ENCODE measurements around the gene PLK5.
A peak's percentile ranks its signal among the peaks of the same experiment; 100 is the strongest.

The PLK5 gene

GRCh38 chr19:1560286-1560882 lies 36.5 kb downstream of the PLK5 start:
- no peak for DNase-seq

- DNase-seq: no peak
These were observed 37.5 kb downstream of the PLK5 start for GRCh38 chr19:1561236-1561842.

DNA sequence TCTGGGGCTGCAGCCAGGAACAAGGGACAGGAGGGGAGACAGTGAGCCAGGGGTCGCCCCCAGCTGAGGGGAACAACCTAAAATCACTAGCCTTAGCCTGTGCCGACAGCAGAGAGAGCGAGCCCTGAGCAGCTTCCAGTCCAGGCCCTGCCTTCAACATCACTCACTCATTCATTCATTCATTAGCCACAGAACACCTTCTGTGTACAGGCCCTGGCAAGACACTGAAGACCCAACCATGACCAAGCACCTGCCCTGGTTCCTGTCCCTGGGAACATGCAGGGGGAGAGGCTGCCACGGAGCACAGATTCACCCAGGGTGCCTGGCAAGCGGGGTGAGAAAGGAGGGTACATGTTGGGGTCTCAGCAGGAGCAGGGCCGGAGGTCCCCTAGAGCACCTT lies 39.4 kb downstream of the PLK5 start:
- DNase-seq: no peak

DNA sequence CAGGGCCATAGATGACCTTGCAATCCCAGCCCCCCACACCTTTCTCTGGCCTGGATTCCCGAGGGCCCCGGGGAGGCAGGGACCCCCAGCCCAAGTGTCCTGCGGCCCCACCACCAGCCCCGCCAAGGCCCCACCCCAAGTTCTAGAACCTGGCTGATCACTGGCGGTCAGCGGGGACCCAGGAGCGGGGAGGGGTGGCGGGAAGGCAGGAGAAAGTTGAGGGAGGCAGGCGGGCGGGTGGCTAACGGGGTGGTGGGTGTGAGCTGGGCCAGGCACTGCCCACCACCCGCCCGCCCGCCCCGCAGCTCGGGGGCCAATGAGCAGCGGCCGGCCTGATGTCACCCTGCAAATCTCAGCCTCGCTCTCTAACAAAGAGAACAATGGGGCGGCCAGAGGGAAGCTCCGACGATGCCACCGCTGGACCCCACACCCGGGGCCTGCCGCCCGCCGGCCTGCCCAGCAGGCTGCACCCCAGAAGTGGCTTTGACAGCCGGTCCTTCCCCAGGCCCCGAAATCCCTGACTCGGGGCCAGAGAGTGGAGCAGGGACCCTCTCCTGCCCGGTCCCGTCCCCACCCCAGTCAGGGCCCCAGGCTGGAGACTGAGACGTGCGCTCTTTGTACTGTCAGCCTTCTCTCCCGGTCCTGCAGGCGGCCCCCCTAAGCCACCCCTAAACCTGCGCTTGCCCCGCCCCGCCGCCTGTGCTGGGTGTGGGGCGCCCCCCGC lies 42.7 kb downstream of the PLK5 start:
- peak; percentile 48 for DNase-seq

DNA sequence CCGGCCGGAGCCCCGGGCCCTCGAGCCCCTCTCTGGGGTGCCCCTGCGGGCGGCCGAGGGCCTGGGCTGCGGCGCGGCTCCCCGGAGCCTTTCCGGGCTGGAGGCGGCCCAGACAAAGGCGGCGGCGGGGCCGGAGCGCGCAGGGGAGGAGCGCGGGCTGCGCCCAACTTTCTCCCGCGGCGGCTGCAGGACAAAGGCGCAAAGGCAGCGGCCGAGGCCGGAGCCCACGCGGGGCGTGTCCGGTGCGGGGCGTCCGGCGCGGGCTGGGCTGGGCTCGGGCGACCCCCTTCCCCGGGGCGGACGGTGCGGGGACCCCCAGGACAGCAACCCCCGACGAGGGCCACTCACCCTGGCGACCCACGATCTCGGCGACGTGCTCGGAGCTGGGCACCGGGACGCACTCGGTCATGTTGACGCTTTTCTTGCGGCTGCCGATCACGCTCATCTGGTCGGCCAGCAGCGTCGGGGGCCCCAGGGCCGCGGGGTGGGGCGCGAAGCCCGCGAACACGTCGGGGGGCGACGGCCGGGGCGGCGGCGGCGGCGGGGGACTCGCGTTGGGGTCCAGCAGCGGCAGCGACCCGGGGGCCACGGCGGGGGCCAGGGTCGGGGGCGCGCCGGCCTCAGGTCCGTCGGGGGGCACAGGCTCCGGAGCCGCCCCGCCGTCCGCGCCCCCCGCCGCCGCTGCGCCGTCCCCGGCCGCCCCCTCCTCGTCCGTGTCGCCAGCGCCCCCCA lies 43.4 kb downstream of the PLK5 start:
- peak; percentile 31 for DNase-seq

- DNase-seq: no peak
These were observed 44.0 kb downstream of the PLK5 start for GRCh38 chr19:1567848-1568227.

DNA sequence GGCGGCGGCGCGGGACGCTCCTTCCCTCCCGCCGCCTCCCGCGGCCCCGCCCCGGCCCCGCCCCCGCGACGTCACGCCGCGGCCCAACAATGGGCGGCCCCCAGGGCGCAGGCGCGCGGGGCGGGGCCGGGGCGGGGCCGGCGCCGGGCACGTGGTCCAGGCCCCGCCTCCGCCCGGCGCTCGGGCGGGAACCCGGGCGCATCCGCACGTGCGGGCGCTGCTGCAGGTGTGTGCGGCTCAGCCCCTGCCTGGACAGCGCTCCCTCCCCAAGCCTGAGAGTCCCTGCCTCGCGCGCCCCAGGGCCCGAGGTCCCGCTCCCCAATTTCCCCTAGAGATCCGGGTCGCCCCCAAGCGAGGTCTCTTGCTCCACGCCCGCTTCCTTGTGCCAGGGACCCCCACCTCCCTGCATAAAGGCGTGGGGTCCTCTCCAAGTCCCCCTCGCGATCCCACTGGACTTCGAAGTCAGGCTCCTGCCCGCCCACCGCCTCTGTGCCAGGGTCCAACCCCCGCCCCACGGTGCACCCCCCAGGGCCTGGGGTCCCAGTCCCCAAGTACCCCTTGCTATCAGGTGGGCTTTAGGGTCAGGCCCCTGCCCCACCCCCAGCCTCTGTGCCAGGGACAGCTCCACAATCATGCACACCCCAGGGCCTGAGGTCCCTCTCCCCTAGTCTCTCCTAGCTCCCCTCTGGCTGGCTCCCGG lies 44.6 kb downstream of the PLK5 start, which contains the start of gene MEX3D:
MEX3D (minus strand) TSS at position 6 of the 700 bp plus-strand sequence. CDS start 267 bp downstream, outside the sequence.
- peak; percentile 85 for DNase-seq

DNA sequence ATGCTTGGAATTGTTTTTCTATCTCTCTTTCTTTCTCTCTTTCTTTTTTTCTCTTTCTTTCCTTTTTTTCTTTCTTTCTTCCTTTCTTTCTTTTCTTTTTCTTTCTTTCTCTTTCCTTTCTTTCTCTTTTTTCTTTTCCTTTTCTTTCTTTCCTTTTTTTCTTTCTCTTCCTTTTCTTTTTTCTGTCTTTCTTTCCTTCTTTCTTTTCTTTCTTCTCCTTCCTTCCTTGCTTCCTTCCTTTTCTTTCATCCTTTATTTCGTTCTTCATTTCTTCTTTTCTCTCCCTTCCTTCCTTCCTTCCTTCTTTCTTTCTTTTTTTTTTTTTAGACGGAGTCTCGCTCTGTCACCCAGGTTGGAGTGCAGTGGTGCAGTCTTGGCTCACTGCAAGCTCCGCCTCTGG lies 46.1 kb downstream of the PLK5 start:
- DNase-seq: no peak

DNA sequence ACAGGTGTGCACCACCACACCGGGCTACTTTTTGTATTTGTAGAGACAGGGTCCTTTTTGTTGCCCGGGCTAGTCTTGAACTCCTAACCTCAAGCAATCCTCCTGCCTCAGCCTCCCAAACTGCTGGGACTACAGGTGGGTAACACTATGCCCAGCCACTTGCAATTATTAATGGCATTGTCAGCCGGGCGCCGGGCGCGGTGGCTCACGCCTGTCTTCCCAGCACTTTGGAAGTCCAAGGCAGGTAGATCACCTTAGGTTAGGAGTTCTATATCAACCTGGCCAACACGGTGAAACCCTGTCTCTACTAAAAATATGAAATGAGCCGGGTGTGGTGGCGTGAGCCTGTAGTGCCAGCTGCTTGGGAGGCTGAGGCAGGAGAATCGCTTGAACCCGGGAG lies 47.0 kb downstream of the PLK5 start:
- DNase-seq: no peak

DNA sequence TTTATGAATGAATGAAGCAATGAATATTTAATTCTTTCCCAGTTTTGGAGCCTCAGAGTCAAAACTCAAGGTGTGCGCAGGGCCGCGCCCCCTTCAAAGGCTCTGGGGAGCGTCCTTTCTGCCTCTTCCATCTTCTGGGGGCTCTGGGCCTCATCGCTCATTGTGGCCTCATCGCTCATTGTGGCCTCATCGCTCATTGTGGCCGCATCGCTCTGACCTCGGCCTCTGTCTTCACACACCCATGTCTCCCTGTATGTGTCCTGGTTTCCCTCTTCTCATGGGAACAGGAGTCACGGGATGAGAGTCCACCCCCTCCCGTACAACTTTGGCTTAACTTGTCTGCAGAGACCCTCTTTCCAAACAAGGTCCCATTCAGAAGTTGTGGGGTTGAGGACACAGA lies 47.5 kb downstream of the PLK5 start:
- no peak for DNase-seq

DNA sequence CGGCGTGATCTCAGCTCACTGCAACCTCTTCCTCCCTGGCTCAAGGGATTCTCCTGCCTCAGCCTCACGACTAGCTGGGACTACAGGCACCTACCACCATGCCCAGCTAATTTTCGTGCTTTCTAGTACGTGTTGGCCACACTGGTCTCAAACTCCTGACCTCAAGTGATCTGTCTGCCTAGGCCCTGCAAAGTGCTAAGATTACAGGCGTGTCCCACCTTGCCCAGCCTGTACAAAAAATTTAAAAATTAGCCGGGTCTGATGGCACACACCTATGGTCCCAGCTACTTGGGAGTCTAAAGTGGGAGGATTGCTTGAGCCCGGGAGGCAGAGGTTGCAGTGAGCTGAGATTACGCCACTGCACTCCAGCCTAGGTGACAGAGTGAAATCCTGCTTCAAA lies 48.9 kb downstream of the PLK5 start:
- no peak for DNase-seq

DNA sequence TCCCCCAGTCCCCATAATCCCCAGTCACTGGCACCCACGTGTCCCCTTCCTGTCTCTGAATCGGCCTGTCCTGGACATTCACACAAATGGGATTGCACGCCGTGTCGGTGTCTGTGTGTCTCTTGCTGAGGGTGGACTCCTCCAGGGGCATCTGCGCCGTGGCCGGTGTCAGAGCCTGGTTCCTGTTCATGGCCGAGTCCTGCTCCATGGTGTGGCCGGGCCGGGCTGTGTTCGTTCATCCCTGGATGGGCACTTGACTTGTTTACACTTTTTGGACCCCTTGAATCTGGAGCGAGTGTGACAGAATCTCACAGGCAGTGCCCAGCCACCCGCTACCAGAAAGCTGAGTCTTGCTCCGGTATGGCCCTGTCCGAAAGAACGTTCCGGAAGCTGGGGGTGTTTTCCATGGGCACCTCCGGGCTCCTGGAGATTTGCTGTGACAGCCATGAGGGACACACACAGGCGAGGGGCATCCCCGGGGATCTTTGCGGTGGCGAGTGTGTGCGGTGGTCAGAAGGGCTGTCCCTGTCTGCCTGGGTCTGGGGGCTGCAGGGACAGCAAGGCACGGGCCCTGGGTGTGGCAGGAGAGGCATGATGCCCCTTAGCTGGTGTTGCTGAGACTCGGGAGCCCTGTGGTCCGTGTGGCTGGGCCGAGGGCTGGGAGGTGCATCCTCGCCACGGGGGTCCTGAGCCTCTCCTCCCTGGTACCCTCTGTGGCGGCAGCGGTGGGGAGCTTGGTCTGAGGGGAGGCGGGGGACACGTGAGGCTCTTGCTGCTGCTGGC lies 50.7 kb downstream of the PLK5 start:
- no peak for DNase-seq

DNA sequence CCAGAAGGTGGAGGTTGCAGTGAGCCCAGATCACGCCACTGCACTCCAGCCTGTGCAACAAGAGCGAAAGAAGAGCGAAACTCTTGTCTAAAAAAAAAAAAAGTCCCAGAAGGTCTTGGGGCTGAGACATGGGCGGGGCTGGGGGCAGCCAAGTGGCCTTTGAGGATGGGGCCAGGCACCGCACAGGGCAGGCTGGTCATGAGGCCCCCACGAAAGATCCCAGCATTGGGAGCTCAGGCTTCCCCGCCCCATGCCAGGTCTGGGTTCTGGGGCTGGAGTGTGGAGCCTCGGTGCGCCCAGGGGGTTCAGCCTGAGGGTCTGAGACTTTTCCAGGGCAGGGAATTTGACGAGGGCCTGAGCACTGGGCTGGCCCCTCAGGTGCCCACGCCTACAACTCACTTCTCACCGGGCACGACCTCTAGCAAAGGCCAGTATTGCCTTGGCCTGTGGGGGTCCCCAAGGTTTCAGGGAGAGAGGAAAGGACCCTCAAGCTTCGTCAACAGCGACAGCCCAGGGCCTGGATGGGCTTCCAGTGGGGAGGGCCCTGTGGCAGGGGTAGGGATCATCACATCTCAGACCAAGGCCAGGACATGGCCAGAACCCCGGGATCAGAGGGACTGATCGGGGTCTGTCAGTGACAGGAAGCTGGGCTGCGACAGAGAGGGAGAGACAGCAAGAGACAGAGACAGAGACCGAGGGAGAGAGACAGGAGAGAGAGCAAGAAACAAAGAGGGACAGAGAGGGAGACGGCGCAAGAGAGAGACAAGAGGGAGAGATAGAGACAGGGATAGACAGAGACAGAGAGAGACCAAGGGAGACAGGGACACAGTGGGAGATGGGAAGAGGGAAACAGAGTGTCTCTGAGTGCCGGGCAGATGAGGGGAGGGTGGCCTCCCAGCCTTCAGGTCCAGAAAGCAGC lies 51.7 kb downstream of the PLK5 start:
- no peak for DNase-seq

DNA sequence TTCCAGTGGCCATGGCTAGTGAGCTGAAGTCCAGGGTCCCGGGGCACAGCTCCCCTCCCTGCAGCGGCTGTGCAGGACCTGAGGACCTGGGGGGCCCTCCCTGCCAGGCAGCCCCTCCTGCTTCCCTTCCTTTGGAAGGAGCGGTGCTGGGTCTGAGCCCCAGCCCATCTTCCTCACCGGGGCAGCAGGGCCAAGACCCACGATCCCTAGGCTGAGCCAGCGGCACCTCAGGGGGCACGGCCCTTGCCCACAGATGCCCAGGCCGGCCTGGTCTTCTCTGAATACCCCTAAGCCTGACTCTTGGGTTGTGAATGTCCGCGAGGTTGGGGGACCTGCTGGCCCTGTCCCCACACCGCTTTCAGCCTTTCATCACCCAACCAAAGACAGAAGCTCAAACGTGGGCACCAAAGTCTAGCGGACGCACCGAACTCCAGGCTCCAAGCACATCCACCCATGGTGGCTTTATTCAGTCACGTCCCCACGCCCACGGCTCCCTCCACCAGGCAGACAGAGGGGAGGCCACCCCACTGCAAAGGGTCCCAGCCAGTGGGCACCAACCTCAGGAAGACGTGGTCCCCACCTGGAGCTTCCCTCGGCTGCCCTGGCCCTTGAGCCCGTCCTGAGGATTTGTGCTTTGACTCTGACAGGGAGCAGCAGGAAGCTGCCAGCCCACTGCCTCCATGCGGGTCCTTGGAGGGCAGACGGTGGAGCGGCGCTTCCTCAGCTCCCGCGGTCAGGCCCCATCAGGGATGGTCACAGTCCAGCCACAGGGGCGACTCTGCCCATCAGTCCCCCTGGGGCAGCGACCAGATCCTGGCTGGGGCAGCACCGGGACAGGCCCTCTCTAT lies 52.6 kb downstream of the PLK5 start:
- DNase-seq: no peak

DNA sequence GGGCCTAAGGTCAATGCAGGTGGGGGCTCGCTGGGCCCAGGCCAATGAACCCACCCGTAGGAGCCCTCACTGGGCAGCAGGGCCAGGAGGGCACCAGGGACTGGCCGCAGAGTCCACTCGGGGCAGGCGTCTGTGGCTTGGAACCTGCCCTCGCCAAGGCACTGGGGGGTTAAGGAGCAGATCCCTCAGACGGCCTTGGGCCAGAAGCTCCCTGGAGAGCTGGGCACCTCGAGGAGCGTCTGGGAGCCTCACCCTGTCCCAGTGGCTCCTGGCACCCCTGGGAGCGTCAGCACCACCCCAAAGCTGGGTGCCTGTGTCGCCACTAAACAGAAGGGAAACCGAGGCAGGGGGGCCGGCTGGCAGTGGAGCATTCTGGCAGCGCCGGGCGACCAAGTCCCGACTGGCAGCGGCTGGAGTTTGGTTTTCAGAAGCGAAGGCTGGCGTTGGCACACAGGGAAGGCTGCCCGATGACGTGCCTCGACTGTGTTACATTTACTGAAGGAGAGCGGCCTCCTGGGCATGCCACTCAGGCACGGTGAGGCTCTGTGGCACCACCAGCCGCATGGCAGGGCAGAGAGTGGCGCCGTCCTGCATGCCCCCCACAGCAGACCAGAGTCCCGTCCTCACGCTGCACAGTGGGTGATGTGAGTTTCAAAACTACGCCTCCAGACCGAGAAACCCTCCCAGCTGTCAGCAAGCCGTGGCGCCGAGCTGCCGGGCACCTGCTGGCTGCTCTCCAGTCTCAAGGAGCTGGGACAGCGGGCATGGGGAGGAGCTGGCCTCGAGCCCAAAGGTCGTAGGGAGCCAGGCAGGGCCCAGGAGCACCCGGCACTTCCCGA lies 53.4 kb downstream of the PLK5 start:
- DNase-seq: no peak

DNA sequence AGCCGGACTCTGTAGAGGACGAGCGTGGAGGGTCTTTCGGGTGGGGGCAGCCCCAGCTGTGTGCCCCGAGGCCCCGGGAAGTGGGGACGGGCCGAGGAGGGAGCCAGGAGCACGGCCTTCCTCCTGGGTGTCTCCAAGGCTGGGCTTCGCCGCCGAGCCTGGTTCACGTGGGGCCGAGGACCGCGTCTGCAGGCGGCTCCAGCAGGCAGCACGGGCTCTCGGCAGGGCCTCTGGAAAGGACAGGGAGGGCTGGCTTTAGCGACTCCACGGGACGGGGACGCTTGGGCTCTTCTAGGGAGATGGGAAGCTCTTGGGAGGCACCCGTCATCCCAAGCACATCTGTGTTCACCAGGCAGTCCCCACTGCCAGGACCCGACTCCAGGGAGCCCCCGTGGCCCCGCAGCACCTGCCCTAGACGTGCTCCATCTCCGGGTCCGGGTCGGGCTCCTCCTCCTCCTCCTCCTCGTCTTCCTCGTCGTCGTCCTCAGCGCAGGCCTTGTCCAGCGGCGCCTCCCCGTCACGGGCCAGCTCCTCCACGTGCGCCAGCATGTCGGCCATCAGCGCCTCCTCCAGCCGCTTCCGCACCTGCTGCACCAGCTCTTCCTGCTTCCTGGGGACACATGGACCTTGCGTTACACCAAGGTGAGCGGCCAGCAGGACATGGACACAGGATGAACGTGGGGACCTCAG lies 54.2 kb downstream of the PLK5 start:
- no peak for DNase-seq

DNA sequence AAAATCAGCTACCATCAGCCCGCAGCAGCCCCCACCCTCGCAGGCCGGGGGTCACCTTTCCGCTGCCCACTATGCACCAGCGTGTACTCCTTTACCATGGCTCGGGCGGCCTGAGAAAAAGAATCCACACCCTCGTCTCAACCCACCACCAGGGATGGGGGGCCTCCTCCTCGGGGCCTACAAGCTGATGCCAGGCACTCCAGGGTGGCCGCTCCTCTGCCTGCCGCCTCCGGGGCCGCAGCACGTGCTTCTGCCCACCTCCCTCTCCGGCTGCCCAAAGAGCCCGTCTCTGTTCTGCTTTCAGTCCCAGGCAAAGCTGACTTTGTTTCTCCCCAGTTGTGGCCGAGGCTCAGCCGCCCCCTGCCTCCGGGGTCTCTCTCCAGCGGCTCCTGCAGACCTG lies 55.3 kb downstream of the PLK5 start:
- no peak for DNase-seq

DNA sequence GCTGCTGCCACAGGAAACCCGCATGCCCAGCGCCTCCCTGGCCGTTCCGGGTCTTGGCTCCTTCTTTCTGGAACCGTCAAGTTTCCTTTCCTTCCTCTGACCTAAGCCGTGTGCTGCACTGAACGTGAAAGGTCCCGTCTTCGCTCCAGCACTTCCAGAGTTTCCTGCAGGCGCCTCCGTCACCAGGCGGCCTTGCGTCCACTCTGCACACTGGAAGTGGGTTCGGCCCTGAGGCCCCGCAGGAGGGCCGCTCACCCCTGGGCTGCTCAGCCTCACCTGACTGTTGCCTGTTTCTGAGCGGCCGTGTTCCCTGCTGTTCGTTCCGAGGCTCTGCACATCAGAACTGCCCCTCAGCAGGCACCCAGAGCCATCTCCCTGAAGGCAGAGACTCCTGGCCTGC lies 56.5 kb downstream of the PLK5 start:
- DNase-seq: no peak

DNA sequence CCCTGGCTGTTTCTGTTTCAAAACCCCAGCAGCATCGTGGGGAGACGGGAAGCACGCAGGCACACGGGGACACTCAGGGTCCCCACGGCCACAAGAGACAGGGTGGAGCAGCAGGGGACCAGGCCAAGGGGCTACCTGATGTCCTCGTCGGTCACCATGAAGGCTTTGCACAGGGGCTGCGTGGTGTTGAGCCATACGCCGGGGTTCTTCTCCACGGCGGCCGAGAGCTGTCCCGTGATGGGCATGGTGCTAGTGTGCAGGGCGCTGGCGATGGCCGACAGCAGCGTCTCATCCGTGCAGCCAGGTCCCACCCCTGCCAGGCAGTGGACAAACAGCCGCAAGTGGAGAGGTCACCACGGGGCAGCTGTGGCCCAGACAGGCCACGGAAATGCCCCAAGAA lies 57.1 kb downstream of the PLK5 start:
- DNase-seq: no peak

Data from NCI-H345 (cell line).